ENCODE results near the gene CACNA1I.

CACNA1I gene

GRCh38 chr22:39569066-39569465 is 1.5 kb upstream of the CACNA1I start:
- no peak for DNase-seq

GRCh38 chr22:39570226-39570625 is 327 bp upstream of the CACNA1I start:
- no peak for DNase-seq

GRCh38 chr22:39571538-39571937 is 985 bp downstream of the CACNA1I start:
- no peak for DNase-seq

- DNase-seq = no peak
Measured at GRCh38 chr22:39574779-39575551, 4.4 kb downstream of the CACNA1I start.

GRCh38 chr22:39575552-39575825 is 4.9 kb downstream of the CACNA1I start:
- no peak for DNase-seq

GRCh38 chr22:39576027-39576426 is 5.5 kb downstream of the CACNA1I start:
- no peak for DNase-seq

GRCh38 chr22:39577366-39577765 is 6.8 kb downstream of the CACNA1I start:
- no peak for DNase-seq

- no peak for DNase-seq
Measured at GRCh38 chr22:39577900-39578299, 7.3 kb downstream of the CACNA1I start.

GRCh38 chr22:39580006-39580441 is 9.5 kb downstream of the CACNA1I start:
- DNase-seq = no peak

GRCh38 chr22:39580795-39581194 is 10.2 kb downstream of the CACNA1I start:
- DNase-seq = no peak

GRCh38 chr22:39581303-39581702 is 10.8 kb downstream of the CACNA1I start:
- DNase-seq = no peak

- no peak for DNase-seq
Measured at GRCh38 chr22:39583066-39583667, 12.6 kb downstream of the CACNA1I start.

- DNase-seq = no peak
Measured at GRCh38 chr22:39589875-39590274, 19.3 kb downstream of the CACNA1I start.

- DNase-seq = no peak
Measured at GRCh38 chr22:39592081-39593065, 21.8 kb downstream of the CACNA1I start.

GRCh38 chr22:39593066-39593930 is 22.7 kb downstream of the CACNA1I start:
- no peak for DNase-seq

GRCh38 chr22:39593931-39594285 is 23.4 kb downstream of the CACNA1I start:
- DNase-seq = no peak

- no peak for DNase-seq
Measured at GRCh38 chr22:39594411-39594810, 23.9 kb downstream of the CACNA1I start.

- no peak for DNase-seq
Measured at GRCh38 chr22:39595622-39596172, 25.1 kb downstream of the CACNA1I start.

GRCh38 chr22:39596601-39597000 is 26.0 kb downstream of the CACNA1I start:
- DNase-seq = no peak

- no peak for DNase-seq
Measured at GRCh38 chr22:39597236-39597869, 26.8 kb downstream of the CACNA1I start.

GRCh38 chr22:39598017-39598965 is 27.7 kb downstream of the CACNA1I start:
- peak; percentile 59 for DNase-seq

All from activated T-cell treated with anti-CD3 and anti-CD28 coated beads for 4 hours (primary cell).